Stimulated activated CD8-positive, alpha-beta memory T cell treated with anti-CD3 and anti-CD28 coated beads, Interleukin-12 subunit alpha, Interleukin-12 subunit beta, amount 100 ng/mL, for 1 hour (primary cell): Measurements from ENCODE around the gene CBX7.

Experiments used
- DNase-seq: peaks from one replicate; pipeline ENCODE4 v3.0.0-alpha.2; 2020; ENCODE audit warnings: low read depth

Gene CBX7

DNA sequence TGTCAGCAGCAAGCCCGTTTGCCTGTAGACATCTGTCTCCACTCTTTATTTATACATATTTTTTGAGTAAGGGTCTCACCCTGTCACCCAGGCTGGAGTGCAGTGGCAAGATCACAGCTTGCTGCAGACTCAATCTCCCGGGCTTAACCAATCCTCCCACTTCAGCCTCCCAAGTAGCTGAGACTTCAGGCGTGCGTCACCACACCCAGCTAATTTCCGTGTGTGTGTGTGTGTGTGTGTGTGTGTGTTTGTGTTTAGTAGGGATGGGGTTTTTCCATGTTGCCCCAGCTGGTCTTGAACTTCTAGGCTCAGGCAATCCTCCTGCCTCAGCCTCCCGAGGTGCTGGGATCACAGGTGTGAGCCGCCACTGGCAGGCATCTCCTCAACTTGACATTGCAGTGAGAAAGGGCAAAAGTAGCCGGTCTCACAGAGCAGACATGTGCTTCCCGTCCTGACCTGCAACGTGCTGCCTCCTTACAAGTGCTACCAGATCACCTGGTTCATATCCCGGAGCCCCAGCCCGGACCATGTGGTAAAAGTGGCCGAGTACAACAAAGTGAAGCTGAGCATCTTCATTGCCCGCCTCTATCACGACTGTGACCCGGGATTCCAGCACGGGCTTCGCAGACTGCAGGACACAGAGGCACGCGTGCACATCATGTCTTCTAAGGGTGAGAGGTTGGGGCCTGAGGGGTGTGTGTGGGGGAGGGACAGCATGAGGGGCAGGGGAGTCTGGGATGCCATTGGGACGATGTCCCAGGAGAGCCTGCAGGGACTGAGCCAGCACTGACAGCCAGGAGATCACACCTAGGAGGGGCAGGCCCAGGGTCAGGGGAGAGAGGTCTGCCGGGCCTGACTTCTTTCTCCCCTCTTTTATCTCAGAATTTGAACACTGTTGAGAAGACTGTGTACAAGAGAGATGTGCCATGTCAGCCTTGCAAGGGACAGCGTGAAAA lies 61.1 kb downstream of the CBX7 start:
- DNase-seq, result no peak

DNA sequence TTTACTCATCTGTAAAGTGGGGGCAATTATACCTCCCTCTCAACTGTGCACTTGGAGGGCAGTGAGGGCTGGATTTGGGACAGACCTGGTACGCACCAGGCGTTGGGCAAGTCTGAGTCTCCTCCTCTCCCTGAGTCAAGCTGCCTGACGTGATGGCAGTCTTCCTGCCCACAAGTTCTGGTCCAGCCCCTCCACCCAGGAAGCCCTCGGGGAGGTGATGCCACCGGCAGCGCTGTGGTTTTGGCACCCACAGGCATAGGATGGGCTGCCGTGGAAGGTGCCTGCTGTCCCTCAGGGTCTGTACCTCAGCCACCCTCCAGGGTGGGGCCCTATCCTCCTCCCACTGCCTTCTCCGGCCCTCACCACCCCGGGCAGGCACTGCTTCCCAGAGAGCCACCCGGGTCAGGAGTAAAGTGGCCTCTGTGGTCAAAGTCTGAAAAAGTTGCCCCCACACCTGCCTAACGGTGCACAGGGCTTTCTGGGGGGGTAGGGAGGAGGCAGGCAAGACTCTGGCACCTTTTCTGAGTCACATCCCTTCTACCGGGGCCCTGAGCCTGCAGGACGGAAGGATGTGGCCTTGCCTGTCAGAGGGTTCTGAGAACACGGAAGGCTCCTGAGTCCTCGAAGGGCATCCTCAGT lies 61.9 kb downstream of the CBX7 start:
- peak; percentile 73 for DNase-seq

DNA sequence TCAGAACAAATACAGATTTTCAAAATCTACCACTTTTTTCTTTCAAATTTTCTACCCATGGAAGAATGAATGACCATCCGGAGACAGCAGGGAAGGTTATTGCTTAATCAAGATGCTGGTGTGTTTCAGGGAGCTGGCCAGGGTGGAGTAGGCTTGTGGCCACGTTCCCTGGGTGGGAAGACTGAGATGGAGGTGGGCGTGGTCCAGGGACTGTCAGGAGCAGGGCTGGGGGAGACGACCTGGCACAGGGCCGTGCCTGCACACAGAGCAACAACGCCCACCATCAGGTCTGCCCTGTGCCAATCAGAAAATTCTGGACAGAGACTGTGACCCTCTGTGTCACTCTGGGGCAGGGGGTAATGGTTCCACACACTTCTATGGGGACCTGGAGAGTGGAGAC lies 62.6 kb downstream of the CBX7 start:
- no peak for DNase-seq

DNA sequence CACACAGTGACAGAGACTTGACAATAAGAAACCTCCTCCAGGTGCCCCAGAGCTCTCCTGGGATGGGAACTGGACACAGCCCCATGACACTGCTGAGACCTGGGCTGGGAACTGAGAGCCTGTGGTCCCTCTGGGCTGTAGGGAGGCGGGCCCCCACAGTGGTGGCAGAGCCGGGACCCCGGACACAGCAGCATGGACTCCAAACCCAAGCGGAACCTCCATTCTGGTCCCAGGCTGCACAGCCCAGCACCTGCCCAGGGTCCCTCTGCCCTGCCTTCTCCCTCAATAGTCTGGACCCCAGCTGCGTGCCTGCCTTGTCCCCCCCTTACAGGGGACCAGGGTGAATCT lies 63.8 kb downstream of the CBX7 start:
- no peak for DNase-seq

DNA sequence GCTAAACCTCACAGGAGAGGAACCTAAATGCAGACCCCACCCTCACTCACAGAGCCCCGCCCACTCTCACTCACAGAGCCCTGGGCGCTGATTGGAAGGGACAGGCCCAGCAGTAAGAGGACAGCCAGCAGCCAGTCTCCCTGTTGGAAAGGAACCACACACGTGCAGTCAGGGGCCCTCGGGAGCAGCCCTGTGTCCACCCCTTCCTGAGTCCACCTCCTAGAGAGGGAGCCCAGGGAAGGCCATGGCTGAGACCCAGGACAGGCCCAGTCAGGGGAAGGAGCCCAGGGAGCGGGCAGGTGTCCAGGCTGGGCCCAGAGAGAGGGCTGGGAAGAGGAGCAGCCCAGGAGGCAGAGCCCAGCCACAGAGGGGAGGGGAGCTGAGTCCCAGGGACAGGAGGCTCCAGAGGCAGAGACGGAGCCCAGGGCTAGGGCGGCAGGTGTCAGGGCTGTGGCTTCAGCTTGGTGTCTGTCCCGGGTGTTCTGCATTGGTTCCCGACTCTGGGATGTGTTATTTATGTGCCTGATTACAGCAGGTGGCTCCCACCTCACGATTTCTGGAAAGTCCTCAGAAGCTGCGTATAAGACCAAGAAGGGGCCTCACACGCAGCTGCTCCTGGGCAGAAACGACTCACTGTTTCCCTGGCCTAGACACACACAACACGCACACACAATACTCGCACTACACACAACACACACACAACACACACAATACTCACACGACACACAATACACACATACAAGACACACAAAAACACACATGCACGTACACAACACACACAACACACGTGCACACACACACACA lies 64.4 kb downstream of the CBX7 start:
- no peak for DNase-seq

DNA sequence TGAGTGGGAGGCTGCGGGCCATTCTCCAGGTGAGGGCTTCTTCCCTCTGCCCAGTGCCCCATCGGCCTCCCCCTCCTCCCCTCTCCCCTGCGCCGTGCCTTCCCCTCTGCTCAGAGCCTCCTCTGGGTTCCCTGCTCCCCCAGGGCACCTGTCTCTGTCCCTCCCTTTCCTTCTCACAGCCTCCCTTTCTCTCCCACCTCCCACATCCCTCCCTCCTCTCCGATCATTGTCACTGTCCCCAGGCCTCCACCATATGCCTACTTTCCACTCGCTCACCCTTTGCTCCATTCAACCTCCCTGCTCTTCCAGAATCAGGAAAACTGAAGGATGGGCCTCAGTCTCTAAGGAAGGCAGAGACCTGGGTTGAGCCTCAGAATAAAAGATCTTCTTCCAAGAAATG lies 65.4 kb downstream of the CBX7 start:
- no peak for DNase-seq

DNA sequence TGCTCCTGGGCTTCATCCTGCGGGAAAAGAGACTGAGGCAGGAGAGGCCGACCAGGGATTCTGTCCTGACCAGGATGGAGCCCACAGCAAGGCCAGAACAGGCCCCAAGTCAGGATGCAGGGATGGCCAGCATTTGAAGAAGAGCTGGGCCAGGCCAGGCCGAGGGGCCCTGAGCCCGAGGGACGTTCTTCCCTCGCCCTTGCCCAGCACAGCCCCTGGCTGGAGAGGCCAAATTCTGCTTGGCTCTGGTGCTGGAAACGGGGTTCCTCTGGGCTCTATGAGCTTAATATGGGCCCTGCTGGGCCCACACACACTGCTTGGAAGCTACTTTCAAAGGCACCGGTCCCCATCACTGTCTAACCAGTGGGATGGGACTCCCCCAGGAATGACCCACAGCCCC lies 67.8 kb downstream of the CBX7 start:
- no peak for DNase-seq

DNA sequence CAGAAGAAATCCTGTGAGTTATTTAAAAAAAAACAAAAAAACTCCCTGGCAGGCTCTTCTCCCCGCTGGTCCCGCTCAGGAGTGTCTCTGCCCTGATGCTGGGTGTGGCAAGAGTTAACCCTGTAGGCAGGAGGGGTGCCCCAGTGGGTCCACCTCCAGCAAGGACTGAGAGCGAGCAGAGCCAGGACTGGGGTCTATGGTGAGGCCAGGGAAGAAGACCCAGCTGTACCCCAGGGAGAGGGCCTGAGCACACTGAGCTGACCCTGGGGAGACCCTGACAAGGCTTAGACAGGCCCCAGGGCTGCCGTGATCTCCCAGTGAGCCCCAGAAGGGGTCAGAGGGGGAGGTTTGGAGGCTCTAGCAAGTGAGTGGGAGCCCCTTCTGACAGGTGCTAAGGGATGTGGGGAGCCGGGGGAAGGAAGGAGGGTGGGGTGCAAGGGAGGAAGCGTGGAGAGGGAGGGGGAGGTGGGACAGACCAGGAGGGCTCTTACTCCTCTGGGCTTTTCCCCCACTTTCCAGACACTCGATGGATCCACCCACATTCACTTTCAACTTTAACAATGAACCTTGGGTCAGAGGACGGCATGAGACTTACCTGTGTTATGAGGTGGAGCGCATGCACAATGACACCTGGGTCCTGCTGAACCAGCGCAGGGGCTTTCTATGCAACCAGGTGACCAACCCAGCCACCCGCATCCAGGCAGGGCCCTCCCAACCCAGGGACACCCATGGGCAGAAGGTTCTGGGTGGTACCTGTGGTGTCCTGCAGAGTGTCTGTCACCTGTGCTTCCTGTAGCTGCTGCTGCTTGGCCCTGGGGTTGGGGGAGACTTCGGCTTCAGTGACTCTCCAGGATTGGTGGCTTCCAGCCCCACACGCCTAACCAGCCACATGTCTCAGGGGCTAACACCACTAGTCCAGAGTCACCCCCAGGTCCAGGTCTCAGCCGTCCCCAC lies 69.0 kb downstream of the CBX7 start:
- no peak for DNase-seq

DNA sequence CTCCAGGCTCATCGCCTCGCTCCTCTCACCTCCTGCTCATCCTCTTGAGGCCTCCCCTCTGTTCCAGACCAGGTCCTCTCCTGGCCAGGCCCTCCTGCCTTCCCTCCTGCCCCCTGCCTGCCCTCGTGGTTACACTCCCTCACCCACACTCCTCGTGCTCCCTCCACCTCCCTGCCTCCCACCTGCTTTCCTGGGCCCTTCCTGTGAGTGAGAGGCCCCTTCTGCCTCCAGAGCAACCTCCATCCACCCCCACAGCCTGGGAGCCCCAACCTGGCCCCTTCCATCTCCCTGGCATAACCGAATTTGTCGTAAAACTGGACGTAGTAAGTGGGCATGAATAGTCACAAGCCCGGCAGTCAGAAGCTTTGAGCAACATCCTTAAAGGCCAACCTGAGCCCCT lies 70.9 kb downstream of the CBX7 start:
- no peak for DNase-seq

DNA sequence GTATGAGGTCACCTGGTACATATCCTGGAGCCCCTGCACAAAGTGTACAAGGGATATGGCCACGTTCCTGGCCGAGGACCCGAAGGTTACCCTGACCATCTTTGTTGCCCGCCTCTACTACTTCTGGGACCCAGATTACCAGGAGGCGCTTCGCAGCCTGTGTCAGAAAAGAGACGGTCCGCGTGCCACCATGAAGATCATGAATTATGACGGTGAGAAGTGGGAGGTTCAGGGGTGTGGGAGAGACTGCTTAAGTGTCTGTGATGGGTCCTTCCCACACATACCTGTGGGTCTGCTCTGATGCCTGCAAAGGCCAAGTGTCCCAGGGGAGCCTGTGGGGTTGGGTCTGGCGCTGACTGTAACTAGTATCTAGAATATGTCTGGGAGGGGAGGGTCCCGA lies 71.5 kb downstream of the CBX7 start:
- DNase-seq, result no peak
